ENCODE measurements around the gene MYH16. TPM values are rescaled to one million over a fixed set of nuclear protein-coding genes. Genes with fewer than 3 reads are reported as not detected.

Gene MYH16
- total RNA-seq, 1 donor from 2014 or later: not detected

DNA sequence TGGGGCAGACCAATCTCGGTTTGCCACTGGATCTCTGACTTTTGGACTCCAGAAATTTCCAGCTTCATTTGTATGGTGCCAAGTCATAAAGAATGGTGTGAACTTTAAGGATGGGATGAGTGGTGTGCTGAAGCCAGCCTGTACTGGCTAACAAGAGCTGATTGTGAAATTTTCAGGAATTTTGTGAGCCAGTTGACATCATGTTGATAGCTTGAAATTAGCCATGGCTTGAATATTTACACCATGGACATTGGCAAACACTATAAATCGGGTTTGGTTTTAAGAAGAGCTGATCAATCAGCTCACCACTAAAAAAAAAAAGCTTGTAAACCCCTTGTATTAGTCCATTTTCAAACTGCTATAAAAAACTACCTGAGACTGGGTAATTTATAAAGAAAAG lies 14.1 kb upstream of the MYH16 start:
- H3K27me3 Mint-ChIP-seq (ENCODE audit: unreplicated experiment): peaks cover 26% of the 10 kb centered on the region
- no peaks in the 10 kb centered on the region for H3K36me3 Mint-ChIP-seq (ENCODE audit: unreplicated experiment)
- no peak for DNase-seq (ENCODE audit: extremely low spot score, unreplicated experiment)
- no peak overlapping the region for H3K27ac Mint-ChIP-seq (ENCODE audit: unreplicated experiment)
- TF ChIP-seq, protein P1, sequence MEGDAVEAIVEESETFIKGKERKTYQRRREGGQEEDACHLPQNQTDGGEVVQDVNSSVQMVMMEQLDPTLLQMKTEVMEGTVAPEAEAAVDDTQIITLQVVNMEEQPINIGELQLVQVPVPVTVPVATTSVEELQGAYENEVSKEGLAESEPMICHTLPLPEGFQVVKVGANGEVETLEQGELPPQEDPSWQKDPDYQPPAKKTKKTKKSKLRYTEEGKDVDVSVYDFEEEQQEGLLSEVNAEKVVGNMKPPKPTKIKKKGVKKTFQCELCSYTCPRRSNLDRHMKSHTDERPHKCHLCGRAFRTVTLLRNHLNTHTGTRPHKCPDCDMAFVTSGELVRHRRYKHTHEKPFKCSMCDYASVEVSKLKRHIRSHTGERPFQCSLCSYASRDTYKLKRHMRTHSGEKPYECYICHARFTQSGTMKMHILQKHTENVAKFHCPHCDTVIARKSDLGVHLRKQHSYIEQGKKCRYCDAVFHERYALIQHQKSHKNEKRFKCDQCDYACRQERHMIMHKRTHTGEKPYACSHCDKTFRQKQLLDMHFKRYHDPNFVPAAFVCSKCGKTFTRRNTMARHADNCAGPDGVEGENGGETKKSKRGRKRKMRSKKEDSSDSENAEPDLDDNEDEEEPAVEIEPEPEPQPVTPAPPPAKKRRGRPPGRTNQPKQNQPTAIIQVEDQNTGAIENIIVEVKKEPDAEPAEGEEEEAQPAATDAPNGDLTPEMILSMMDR (IDR thresholded peaks at IDR 0.05): no peak
- H3K4me1 Mint-ChIP-seq (ENCODE audit: unreplicated experiment): no peaks in the 10 kb centered on the region
- H3K9me3 Mint-ChIP-seq (ENCODE audit: unreplicated experiment): no peaks in the 10 kb centered on the region
- H3K4me3 Mint-ChIP-seq (ENCODE audit: unreplicated experiment): no peak overlapping the region

- TF ChIP-seq, protein P1 (IDR thresholded peaks at IDR 0.05): no peak
- peaks cover 27% of the 10 kb centered on the region for H3K27me3 Mint-ChIP-seq (ENCODE audit: unreplicated experiment)
- no peak for DNase-seq (ENCODE audit: extremely low spot score, unreplicated experiment)
- H3K4me3 Mint-ChIP-seq (ENCODE audit: unreplicated experiment): no peak overlapping the region
- no peak overlapping the region for H3K27ac Mint-ChIP-seq (ENCODE audit: unreplicated experiment)
- no peaks in the 10 kb centered on the region for H3K4me1 Mint-ChIP-seq (ENCODE audit: unreplicated experiment)
- no peaks in the 10 kb centered on the region for H3K9me3 Mint-ChIP-seq (ENCODE audit: unreplicated experiment)
- H3K36me3 Mint-ChIP-seq (ENCODE audit: unreplicated experiment): no peaks in the 10 kb centered on the region
Observed at GRCh38 chr7:99260395-99260794, 12.2 kb upstream of the MYH16 start.

DNA sequence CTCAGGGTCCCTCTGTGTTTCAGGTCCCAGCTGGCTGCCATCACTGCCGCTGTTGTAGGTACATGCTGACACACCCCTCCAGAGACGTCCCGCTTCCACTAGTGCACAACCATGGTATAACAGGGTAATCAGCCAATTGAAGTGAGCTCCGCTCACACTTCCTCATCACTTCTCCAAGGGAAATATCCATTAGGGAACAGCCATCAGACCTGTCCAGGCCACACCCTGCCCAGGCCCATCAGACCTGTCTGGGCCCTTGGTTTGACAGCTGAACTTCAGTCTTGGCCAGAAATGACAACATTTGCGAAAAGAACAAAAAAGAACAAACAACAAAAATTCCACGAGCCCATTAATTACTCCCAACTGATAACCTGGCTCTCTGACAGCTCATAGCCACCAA lies 11.0 kb upstream of the MYH16 start:
- DNase-seq (ENCODE audit: extremely low spot score, unreplicated experiment): no peak
- no peak overlapping the region for H3K27ac Mint-ChIP-seq (ENCODE audit: unreplicated experiment)
- H3K4me3 Mint-ChIP-seq (ENCODE audit: unreplicated experiment): no peak overlapping the region

GRCh38 chr7:99265848-99266480 lies 6.7 kb upstream of the MYH16 start:
- Mint-ChIP-seq H3K36me3 (ENCODE audit: unreplicated experiment) (no peaks in the 10 kb centered on the region), H3K4me3 (ENCODE audit: unreplicated experiment) (no peak overlapping the region), H3K27me3 (ENCODE audit: unreplicated experiment) (peaks cover 24% of the 10 kb centered on the region), H3K27ac (ENCODE audit: unreplicated experiment) (no peak overlapping the region), H3K4me1 (ENCODE audit: unreplicated experiment) (peaks cover 11% of the 10 kb centered on the region), H3K9me3 (ENCODE audit: unreplicated experiment) (no peaks in the 10 kb centered on the region)
- no peak for DNase-seq (ENCODE audit: extremely low spot score, unreplicated experiment)
- TF ChIP-seq, protein P1 (IDR thresholded peaks at IDR 0.05): no peak

More for the DNA sequence above, 11.0 kb upstream of the MYH16 start:
- TF ChIP-seq, protein P1 (IDR thresholded peaks at IDR 0.05): no peak
- H3K9me3 Mint-ChIP-seq (ENCODE audit: unreplicated experiment): no peaks in the 10 kb centered on the region
- no peaks in the 10 kb centered on the region for H3K36me3 Mint-ChIP-seq (ENCODE audit: unreplicated experiment)
- H3K4me1 Mint-ChIP-seq (ENCODE audit: unreplicated experiment): no peaks in the 10 kb centered on the region
- H3K27me3 Mint-ChIP-seq (ENCODE audit: unreplicated experiment): peaks cover 31% of the 10 kb centered on the region

DNA sequence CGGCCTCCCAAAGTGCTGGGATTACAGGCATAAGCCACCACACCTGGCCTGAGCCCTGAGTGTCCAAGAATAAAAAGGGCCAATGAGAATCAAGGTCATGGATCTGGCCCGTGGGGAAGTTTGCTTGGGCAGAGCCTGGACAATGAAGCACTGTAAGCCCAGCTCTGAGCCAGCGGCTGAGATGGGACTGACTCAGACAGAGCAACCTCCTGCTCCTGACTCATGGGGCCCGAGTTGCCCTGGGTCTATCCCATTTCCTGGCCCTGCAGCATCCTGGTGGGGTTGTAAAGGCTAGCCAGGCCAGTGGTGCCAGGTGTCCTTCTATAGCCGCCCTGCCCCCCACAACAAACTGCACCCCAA lies 5.2 kb upstream of the MYH16 start:
- Mint-ChIP-seq H3K4me1 (ENCODE audit: unreplicated experiment) (peaks cover 11% of the 10 kb centered on the region), H3K4me3 (ENCODE audit: unreplicated experiment) (no peak overlapping the region), H3K9me3 (ENCODE audit: unreplicated experiment) (no peaks in the 10 kb centered on the region), H3K36me3 (ENCODE audit: unreplicated experiment) (no peaks in the 10 kb centered on the region), H3K27ac (ENCODE audit: unreplicated experiment) (no peak overlapping the region), H3K27me3 (ENCODE audit: unreplicated experiment) (peaks cover 22% of the 10 kb centered on the region)
- DNase-seq (ENCODE audit: extremely low spot score, unreplicated experiment): no peak
- TF ChIP-seq, protein P1 (IDR thresholded peaks at IDR 0.05): no peak

All from osteocyte (in vitro differentiated cells).